Stimulated activated CD8-positive, alpha-beta memory T cell treated with anti-CD3 and anti-CD28 coated beads, Interleukin-15, amount 100 ng/mL, for 48 hours (primary cell): ENCODE results near the gene UBE2S.
A peak's percentile ranks its signal among the peaks of the same experiment; 100 is the strongest.
"Not testable (repeated sequence)": the region's sequence is repeated elsewhere in the genome, so short reads cannot be mapped to it uniquely, and the experiment has no call there.

Experiments used
- DNase-seq, 2 donors: peaks; one replicate each; pipeline ENCODE4 v3.0.0-alpha.2; 2020; ENCODE audit warnings: low read depth in 2 of 2

The UBE2S gene

DNA sequence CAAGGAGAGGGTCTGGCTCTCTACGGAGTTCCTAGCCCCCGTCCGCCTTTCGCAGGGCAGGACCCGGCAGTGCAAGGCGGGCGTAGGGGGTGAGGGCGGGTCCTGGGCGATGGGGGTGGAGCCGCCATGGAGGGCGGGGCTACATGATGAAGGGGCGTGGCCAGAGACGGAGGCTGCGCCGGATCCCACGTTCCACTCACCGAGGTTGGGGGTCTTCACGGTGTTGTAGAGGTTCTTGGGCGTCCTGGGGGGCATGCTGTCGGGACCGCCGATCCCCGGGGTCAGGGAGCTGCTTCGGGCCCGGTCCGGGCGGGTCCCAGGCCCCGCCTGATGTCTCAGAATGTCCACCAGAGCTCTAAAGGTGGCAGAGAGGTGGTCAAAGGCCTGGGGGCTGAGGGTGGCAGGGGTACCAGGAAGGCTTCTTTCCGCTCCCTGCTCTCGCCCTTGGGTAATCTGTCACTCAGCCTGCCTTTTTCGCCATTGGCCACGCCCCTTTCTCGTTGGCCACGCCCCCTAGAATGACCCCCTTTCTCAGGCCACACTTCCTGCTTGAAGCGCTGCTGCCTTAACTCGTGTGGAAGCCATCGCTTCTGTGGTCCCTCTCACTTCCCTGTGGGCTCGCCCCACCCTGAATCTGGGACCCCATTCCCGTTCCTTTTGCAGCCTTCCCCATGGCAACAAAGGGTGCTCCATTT is 33.0 kb upstream of the UBE2S start:
- no peak for DNase-seq

DNA sequence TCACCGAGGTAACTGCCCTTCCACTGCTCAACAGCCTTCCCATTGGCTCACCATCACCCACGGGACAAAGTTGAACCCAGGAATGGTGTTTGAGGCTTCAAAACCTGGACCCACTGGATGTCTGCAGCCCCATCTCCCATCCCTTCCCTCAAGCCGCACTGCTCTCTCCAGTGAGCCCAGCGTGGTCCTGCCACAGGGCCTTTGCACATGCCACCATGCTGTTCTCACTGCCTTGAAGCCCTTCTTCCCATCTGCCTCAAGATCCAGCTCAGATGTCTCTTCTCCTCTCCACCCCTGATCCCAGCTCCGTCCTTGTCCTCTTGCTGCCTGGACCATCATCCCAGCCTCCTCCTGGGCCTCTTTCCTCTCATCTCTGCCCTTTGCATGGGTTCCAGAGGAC is 31.5 kb upstream of the UBE2S start:
- no peak for DNase-seq

DNA sequence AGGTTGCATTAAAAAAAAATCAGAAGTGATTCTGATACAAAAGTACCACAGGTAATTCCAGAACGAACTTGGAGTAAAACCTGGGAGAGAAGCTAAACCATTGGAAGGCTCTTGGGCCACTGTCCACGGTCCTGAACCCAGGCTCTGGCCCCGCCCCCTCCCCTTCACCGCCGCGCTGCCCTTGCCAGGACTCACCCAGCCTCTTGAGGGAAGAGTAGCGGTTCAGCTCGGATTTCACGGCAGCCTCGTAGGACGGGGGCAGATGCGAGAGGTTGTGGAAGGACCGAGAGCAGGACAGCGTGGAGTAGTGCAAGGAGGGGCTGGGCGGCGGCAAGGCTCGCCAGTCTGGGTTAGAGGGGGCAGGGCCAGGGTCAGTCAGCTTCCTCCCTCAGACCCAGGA is 29.8 kb upstream of the UBE2S start:
- no peak for DNase-seq

DNA sequence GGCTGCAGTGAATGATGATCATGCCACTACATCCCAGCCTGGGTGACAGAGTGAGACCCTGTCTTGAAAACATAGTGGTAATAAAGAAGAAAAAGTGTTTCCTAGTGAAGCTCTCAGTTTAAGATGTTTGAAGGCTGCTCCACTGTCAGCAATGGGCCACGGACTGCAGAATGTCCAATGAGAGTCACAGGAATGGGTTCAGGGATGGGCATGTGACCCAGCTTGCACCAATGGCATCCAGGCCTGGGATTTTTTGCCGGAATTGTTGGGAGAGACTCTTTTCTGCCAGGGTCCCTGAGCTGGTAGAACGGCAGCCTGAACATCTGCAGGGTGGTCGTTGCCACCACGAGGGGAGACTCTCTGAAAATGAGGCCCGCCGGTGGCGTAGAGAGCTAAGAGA is 29.3 kb upstream of the UBE2S start:
- no peak for DNase-seq

DNA sequence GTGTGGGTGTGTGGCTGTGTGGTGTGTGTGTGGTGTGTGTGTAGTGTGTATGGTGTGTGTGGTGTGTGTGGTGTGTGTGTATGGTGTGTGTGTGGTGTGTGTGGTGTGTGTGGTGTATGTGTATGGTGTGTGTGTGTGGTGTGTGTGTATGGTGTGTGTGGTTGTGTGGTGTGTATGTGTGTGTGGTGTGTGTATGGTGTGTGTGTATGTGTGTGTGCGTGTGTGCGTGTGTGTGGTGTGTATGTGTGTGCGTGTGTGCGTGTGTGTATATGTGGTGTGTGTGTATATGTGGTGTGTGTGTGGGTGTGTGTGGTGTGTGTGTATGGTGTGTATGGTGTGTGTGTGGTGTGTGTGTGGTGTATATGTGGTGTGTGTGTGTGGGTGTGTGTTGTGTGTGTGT is 27.4 kb upstream of the UBE2S start:
- DNase-seq: no peak

DNA sequence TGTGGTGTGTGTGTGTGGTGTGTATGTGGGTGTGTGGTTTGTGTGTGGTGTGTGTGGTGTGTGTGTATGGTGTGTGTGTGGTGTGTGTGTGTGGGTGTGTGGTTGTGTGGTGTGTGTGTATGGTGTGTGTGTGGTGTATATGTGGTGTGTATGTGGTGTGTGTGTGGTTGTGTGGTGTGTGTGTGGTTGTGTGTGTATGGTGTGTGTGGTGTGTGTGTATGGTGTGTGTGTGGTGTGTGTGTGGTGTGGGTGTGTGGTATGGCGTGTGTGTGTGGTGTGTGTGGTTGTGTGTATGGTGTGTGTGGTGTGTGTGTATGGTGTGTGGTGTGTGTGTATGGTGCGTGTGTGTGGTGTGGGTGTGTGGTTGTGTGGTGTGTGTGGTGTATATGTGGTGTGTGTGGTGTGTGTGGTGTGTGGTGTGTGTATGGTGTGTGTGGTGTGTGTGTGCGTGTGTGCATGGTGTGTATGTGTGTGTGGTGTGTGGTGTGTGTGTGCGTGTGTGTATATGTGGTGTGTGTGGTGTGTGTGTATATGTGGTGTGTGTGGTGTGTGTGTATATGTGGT is 26.9 kb upstream of the UBE2S start:
- no peak for DNase-seq

DNA sequence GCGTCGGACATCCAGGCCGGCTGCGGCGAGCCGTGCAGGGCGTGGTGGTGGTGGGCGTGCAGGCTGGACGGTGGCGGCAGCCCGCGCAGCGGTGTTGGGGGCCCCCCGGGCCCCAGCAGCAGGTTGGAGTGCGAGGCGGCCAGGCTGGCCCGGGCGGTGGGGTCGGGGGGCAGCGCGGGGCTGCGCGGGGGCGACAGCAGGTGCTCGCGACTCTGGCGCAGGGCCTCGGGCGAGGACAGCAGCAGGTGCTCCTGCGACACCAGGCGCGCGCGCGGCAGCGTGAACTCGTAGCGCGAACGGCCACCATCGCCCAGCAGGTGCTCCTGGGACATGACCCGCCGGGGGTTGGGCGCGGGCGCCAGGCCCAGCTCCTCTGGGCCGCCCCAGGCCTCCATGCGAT is 25.7 kb upstream of the UBE2S start:
- no peak for DNase-seq

DNA sequence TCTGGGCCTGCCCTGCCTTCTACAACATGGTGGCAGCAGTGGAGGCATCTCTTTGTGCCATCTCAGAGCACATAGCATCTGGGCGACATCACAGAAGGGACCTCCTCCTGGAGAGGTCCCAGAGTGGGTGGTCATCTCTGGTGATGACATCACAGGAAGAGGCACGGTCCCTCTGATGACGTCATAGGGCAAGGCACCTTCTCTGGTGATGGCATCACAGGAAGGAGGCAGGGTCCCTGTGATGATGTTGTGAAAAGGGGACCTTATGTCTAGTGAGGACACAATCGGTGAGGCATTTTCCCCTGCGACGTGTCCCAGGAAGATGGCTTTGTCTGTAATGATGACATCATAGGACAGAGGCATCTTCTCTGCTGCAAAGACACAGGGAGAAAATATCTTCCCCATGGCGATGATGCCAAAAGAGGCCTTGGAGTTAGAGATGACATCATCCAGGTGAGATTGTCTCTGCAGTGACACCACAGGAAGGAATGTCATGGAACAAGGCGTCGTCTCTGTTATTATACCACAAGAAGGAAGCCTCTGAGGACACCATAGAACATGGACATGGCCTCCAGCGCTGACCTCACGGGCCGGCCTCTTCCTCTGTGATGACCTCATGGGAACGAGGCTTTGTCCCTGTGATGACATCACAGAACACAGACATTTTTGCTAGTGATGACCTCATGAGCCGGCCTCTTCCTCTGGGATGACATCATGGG is 24.8 kb upstream of the UBE2S start:
- DNase-seq: no peak

DNA sequence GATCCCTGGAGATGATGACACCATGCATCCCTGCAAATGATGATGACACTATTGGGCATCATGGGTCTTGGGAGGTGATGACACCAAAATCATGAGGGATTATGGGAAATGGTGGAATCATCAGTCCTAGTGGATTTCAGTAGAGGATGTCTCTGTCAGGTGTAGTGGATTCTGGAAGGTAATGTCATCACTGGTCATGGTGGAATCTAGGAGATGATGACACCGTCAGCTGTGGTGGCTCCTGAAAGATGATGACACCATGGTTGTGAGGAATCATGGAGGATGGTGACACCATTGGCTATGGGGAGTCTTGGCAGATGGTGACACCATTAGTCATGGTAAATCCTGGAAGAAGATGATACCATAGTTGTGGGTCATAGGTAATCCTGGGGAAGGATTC is 23.6 kb upstream of the UBE2S start:
- no peak for DNase-seq

DNA sequence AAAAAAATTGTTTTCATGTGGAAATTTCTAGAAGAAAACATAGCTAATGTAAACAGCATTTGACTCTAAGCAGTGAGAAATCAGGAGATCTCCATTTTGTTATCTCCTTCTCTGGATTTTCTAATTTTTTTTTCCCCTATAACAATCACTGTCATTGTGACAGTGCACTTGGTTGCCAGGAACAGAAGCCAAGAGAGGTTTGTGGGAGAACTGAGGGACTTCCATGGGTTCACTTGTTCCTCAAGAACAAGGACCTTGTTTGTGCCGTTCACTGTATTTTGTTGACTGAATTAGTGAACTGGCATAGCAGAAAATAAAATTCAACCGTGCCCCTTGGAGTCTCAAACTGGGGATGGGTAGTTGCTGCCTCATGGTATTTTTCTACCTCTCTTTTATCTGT is 18.5 kb upstream of the UBE2S start:
- DNase-seq: no peak

DNA sequence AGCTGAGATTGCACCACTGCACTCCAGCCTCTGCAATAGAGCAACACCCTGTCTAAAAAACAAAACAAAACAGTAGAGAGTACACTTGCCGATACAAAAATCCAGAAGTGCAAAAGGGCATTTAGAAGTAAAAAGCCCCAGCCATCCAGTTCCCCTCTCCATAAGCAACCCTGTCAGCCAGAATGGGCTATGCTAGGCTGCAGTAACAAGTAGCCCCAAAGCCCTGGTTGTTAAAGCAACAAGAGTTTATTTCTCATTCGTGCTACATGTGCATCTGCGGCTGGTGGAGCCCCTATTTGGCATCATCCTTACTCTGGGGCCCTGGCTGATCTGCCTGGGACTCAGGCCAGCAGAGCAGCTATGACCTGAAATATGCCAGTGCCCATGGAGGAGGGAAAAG is 16.9 kb upstream of the UBE2S start:
- no peak for DNase-seq

DNA sequence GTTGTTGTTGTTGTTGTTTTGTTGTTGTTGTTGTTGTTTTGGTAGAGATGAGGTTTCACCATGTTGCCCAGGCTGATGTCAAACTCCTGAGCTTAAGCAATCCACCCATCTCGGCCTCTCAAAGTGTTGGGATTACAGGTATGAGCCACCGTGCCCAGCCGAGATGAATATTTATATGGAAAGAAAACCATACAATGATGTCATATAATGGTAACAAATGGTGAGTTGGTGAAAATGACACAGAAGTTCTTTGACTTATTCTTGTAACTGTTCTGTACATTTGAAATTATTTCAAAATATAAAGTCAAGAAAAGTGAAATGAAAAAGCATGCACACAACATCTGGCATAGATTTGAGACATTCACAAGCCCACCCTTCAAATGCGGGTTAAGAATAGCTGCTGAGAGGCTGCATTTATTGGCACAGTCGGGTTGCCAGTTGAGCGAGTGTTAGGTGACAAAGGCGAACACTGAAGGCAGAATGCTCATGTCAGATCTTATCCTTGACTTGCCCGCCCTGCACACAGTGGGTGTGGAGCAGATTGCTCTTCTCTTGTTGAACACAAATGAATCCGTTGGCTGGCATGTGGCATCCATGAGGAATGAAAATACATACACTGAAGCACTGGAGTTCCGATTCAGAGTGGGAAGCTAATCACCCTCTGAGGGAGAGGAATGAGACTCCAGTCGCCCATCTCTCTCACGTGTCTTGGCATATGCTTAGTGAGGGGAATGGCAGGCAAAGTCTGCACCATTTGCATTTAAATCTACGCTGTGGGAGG is 15.8 kb upstream of the UBE2S start:
- DNase-seq: no peak

DNA sequence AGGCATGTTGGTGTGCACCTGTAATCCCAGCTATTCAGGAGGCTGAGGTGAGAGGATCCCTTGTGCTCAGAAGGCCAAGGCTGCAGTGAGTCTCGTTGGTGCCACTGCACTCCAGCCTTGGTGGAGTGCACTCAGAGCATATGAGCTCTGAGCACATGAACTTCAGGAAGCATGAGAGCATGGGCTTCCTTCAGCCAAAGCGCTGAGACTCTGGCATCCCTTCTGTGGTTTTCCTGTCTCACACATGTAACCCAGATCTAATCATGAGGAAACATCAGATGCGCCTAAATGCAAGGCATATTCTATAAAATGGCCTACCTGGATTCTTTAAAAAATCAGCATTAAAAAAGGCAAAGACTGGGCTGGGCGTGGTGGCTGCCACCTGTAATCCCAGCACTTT is 13.7 kb upstream of the UBE2S start:
- not testable (repeated sequence) for DNase-seq

DNA sequence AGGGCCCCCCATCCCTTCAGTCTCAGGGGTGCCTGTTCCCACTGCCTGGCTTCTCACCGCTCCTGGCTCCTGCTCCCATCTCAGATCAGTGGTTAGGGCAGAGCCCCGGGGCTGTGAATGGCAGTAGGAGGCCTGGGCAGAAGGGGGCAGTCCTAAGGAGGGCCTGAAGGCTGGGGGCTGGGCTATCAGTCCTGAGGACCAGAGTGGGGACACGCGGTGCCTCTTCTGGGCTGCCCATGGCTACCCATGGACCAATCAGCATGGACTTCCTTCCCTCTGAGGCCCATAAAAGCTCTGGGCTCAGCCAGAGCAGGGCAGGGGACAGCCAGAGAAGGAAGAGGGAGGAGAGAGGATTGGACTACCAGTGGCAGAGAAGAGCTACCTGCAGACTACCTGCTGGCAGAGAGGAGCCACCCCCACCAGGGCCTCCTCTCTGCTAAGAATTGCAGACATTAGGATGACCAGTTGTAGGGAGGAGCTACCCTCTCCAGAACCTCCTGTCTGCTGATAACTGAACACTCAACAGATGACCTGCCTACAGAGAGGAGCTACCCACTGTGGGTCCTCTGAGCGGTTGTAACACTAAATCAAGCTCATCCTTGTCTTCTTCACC is 12.1 kb upstream of the UBE2S start:
- DNase-seq: no peak

DNA sequence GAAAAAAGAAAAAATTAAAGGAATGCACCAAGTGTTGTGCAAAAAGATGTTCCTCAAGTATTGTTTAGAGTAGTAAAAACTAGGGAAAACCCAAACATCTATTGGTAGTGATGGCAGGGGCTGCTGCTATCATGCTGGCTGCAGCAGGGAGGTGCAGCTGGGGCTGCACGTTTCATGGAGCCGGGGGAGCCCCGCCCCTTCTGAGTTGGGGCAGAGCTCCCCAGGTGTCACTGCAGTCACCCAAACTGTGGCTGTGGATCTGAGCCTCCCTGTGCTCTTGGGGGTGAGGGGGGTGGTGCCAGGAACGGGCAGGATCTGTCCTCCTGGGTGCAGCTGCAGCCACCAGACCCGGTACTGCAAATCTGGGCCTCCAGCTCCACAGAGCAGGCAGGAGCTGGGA is 11.5 kb upstream of the UBE2S start:
- no peak for DNase-seq

DNA sequence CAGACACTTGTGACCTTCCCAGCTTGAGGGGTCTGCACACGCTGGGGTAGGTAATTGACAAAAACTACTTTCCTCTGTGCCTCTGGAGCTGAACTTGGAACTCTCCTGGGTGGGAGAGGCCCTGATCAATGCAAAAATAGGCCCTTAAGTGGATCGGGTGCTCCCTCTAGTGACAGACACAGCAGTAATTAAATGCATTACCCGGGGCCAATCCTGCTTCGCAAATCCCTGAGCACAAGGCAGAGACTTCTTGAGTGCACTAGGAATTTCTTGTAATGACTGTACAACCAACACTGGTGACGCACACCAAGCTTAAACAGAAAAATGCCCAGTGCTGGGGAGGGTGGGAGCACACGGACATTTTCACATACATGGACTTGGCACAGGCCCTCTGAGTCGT is 10.6 kb upstream of the UBE2S start:
- DNase-seq: no peak

DNA sequence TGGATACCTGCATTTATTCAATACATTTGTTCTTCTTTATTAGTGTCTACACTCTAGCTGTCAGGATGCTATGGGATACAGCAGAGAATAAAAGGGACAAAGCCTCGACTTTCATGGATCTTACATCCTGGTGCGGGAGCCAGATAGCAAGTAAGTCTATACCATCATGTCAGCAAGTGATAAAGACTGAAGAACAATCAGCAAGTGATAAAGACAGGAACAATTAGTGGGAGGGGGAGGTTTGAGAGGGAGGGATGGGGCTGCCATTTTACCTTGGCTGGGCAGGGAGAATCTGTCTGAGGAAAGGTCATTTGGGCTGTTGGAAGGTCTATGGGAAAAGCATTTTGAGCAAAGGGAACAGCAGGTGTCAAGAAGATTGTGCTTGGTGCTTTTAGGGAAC is 2.6 kb upstream of the UBE2S start:
- no peak for DNase-seq

DNA sequence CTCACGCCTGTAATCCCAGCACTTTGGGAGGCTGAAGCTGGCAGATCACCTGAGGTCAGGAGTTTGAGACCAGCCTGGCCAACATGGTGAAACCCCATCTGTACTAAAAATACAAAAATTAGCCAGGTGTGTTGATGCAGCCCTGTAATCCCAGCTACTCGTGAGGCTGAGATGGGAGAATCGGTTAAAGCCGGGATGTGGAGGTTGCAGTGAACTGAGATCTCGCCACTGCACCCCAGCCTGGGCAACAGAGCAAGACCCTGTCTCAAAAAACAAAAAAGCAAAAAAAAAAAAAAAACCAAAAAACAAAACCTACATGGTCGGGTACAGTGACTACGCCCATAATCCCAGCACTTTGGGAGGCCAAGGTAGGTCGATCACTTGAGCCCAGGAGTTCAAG is 1.6 kb upstream of the UBE2S start:
- DNase-seq: not testable (repeated sequence)

DNA sequence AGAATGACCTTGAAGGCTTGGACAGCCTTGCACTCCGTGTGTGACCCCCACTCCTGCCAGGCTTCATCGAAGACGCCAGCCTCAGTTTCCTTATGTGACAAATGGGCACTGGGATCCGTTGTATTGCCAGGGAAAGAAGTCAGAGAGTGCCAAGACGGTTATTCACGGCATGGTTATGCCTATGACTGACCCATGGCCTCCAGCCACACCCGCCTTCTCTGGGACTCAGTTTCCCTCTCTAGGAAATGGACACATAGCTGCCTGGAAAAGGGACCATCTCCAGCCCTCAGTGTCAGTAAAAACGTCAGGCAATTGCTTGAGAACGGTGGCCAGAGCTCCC is 915 bp upstream of the UBE2S start:
- no peak for DNase-seq

DNA sequence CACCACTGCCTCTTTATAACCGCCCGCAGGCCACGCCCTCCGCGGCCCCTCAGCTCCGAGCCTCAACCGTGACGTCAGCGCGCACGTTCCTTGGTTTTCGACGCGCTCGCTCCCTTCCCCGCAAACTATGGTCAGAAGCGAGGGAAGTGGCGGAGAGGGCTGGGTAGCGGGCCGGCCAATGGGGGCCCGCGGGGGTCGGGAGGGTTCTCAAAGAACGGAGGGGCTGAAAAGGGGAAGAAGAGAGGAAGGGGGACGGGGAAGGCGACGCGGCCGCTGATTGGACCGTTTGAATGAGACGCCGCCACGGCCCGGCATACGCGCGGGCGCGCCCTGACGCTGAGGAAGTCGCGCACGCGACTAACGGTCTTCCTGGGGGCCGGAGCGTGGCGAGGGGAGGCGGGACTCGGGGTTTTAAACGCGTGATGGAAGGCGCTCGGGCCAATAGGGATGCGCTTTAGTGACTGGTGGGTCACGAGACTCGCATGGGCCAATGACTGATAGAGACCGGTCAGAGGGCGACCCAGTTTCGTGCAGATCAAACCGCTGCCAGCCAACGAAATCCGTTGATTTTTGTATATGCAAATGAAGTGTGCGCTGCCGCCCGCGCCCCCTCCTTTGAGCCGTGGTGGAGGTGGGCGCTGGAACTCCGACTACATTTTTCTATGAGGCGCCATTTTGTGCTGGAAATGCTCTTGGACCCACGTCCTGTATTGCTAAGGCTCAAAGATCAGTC is 378 bp upstream of the UBE2S start:
- DNase-seq: peak; percentile 96

DNA sequence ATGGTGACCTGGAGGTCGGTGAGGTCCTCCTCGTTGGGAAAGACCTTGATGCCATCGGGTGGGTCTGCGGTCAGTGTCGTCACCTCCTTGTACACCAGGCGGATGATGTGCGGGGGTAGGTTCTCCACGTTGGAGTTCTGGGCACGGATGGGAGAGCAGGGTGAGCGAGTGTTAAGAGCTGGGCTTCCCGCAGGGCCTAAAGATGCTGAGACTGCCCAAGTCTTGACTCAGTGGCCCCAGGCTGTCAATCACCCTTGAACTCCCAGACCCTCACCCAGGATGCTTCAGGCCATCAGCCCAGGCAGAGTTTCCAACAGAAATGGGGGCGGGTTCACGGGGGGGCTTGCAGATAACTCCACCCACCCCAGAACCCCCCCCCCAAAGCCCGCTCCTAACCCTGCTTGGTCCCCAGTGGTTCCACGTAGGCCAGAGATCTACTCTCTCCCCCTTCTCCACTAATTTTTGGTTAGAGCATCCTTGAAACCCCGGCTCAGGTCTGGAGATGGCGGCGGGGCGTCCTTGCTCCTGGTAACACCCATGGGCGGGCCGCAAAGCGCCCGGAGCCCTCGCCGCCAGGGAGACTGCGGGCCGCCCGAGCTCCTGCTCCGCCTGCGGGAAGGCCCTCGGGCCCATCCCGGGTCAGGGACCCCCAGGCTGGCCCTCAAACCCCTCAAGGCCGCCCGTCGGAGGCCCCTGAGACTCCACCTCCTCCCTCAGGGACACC is 600 bp downstream of the UBE2S start:
- DNase-seq: no peak
